Measurements from ENCODE around the gene DROSHA. TPM values are rescaled to one million over a fixed set of nuclear protein-coding genes. Genes with fewer than 3 reads are reported as not detected.
"Not testable (repeated sequence)": the region's sequence is repeated elsewhere in the genome, so short reads cannot be mapped to it uniquely, and the experiment has no call there.

Gene DROSHA
- total RNA-seq, 1 donor from 2014 or later = 46.5 TPM

DNA sequence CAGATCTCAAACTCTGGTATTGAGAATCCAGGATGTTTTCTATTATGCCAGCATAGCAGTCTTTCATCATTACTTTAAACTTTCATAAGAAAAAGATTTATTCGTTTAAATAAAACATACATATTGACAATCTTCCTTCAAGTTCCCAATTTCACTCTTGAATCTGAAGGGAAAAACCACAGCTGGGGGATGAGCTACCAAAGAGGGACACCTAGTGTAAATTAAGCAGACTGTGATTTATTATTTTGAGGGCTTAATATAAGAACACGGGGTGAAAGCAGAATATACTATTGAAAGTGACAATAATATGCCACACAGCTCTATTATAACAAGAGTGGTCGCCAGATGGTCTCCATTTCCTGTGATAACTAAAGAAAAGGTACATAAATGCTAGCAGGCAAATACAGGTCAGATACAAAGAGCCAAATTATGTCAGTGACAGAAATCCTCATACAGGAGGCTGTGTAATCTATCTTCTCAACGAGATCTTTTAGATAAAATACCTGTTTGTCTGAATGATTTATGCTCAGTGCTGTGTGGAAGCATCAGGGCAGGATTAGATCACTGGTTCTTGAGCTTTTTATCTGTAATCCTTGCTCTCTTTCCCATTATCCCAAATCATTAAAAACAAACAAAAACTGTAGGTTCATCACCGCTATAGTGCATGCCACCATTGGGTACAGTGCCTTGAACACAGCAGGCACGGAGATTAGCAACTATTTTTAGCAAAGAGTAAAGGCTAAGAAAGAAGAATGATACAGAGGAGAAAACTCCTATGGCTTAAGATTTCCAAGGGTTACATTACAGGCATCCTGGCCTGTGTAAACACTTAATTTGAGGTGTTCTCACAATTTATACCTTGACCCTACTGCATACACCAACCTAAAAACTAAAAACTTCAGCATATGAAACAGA lies 116.6 kb downstream of the DROSHA start:
- DNase-seq (ENCODE audit: low spot score) = no peak

DNA sequence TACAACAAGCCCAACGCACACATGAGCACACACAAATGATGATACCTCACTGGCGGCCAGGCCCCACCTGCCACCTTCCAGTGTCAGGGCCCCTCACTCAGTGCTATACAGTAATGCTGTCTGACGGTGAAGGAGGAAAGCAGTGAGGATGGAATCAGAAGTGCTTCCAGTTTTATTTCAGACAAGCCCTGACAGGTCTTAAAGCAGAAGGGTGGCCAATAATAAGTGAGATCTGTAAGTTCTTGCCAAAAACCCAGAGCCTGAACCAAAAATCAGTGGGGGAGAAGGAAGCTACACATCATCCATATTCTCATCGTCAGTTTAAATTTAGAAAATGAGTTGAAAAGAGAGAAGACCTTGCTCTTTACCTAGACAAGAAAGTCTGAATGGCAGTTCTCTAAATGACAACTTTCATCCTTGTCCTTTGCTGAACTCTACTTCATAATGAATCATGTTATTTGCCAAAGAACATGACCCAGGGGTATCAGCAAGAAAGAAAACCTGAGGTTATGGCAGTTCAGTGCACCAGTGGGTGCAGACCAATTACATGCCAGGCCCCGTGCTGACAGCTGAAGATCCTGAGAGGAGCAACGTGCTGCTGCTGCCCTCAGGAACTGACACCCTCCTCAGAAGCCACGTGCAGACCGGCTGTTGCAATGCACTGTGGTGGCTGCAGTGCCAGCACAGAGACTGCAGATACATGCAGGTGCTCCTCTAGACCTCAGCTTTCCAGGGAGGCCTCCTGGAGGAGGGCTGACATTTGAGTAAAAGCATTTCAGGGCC lies 118.7 kb downstream of the DROSHA start:
- no peak for DNase-seq (ENCODE audit: low spot score)

DNA sequence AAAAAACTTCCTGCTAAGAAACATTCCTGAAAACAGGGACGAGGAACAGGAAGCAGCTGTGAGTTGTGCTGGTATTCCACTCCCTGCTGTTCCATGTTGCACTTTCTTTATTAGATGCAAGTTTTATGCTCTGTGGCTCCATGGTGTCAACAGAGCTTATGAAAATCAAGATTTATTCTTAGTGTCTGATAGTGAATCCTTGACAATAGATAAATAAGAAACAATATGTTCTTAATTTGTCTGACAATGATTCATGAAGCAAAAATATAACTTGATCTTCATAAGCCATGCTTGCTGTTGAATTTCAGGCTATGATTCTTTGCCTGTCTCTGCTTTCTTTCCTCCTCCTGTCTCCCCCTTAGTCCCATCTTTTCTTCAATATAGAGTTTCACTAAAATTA lies 119.6 kb downstream of the DROSHA start:
- DNase-seq (ENCODE audit: low spot score) = no peak

DNA sequence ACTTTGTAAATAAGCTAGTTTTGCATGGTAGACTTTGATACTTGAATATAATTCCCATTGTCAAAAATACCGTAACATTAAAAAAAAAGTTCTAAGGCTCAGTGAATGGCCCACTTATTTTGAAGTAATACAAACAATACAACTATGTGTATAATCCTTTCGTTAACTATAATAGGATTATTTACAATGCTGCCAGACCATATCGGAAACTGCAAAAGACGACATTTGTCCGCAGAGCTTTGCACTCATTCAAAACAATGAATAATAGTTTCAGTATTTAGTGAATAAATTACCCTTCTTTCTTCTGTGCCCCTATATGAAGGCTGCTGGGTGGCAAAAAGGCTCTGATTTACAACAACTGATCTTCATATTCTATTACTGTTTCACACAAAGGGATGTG lies 121.8 kb downstream of the DROSHA start:
- DNase-seq (ENCODE audit: low spot score) = no peak

DNA sequence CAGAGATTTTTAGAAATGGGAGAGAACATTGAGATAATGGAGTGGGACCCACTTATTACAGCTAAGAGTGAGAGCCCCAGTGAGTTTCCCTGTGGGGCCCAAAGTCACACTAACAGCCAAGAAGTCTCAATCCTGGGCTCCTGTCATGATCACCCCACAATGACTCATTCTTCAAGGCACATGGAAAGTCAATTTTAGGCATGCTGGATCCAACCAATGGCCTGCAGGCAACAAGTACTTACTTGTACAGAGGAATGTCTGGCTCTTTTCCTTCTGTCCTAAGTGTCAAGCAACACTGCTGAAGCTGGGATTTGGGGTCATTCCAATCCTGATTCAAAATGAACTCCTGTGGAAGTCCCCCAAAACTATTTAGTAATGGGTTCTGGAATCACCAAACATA lies 123.1 kb downstream of the DROSHA start:
- no peak for DNase-seq (ENCODE audit: low spot score)

DNA sequence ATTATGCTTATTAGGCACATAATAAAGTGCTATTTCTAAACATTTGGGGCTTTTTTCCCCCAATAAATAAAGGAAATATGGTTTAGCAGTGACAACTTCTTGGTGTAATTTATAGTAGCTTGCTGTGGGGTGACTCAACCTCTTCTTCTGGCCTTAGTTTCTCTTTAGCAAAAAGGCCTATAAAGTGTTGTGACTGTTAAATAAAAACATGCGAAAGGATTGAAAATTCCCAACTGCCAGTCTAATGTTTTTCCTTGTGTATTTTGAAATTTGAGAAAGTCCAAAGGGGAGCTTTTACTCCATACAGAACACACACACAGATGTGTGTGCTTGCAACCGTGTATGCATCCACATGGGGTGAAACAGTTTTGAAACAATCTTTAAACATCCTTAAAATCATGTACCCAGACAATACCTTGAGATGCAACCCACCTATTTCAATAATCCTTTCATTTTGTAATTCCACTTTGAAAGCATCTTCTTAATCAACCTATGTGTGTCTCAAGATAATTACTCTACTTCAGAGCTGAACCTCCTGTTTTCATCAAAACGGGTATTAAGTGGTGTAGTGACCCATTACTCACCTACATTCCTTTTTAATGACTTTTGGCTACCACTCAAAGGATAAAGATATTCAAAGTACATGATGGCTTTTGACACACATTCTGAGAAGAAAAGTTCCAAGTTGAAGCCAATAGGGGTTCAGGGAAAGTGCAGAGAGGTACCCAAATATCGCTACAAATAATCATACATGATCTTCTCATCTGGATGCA lies 123.8 kb downstream of the DROSHA start:
- no peak for DNase-seq (ENCODE audit: low spot score)

DNA sequence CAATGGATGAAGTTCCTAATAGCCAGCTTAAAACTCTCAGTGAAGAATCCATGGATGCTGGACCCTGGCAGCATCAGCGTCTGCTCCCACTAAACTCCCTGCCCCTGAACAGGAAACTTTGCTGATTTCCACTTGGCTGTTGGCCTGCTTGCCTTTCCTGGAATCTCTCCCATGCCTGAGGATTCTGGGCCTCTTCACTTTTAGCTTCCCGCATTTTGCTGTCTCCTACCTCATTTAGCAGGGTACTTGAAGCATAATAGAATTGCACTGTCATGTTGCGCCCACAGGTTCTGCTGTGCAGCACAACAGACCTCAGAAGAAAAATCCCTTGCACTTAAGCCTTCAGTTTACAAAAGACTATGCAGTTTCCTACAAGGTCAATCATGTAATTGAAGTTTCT lies 127.6 kb downstream of the DROSHA start:
- no peak for DNase-seq (ENCODE audit: low spot score)

DNA sequence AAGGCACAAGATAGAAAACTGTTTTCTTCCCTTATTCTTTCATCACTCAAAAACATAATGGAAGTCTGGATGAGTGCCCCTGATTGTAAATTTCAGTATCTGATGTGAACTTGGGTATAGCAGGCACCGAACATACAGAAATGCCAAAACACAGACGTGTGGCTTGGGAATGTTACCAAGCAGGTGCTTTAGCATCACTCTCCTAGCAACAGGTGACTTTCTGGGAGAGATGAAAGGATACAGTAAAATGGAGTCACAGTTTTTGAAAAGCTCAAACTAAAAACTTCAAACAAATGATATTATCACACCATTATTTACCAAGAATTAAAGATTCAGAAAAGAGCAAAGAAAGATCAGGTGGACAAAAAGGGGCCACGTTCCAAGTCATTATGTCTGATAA lies 130.2 kb downstream of the DROSHA start:
- DNase-seq (ENCODE audit: low spot score) = no peak

DNA sequence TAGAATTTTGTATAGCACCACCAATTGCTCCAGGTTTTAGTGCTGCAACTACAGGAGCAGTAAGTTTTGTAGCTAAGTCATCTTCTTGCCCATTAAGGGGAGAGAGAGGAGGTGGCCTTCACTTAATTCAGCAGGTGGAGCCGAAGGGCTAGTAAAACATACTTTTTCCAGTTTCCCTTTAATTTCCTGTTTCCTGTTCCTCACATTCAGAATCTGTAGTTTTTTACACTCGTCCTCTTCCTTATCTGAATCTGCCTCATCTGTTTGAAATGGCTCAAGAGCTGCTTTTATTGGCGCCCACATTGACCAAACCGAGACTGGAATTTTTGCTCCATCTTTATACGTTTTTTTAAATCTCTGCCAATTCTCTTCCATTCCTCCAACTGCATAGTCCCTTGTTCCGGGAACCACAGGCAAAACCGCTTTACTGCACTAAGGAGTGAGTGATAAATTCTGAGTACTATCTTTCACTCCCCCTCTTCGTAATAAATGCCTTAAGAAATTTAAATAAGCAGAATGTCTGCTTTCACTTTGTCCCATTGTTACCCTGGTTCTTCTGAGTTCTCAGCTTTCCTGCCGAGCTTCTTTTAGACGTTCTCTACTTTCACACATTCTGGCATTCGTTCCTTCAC lies 133.9 kb downstream of the DROSHA start:
- no peak for DNase-seq (ENCODE audit: low spot score)

DNA sequence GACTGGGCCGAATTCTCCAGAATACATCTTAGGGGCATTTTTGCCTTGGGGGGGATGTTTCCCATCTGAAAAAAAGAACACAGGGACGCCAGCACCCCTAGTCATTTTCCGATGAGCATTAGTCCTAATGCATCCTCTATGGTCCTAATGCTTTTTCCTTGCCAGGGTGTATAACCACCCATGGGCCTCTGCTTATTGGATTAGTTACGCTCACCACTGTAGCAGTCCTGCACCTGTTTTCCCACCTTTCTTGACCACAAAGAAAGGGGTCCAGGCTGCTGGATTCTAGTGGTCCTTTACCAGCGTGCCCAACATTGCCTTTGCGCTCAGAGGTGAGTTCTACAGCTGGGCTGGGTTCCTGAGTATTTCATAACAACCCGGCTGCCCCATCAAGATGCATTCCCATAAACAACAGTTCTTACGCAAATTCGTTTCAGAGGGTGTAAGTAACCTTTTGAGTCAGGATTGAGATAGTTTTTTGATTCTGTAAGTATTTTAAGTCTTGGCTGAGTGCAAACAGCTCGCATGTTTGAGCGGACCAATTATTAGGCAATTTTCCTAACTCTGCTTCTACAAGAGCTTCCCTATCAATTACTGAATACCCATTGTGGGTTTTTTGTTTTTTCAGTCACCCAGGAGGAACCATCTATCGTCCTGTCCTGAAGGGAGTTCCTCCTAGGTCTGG lies 135.1 kb downstream of the DROSHA start:
- DNase-seq (ENCODE audit: low spot score) = no peak

DNA sequence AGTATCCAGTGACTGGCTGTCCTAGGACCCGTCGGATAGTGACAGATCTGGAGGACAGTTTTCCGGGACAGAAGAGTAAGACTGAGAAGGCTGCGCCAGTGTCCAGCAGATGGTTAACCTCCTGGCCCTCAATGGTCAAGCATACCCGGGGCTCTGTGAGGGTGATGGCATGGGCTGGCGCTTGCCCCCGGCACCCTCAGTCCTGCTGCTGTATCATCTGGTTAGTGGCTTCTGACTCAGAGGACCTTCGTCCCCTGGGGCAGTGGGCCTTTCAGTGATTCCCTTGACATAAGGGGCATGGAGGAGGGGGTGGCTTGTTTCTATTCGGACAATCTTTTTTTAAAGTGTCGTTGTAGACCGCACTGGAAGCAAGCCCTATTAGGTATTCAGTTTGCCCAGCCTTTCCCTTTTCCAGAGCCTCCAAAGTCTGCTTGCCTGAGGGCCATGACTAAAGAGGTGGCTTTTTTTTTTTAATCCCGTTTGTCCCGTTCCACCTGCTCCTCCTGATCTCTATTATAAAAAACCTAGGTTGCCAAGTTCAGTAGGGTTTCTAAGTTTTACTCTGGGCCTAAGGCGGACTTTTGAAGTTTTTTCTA lies 136.3 kb downstream of the DROSHA start:
- DNase-seq (ENCODE audit: low spot score) = not testable (repeated sequence)

DNA sequence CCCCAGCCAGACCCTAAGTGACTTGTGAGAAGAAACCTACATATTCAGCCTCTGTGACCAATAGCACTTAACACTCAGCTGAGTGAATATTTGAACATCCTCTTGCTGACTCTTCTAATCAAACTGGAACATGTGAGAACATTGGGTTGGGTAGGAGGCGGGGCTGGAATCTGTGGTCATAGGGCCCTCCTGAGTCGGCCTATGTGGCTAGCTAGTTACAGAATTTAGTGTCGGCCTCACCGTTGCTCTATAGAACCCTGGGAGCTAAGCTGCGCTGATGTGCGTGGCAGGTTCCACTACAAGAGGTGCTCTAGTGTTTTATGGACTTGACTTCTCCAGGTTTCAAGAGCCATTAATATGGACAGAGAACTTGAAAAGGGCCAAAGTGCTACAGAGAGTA lies 138.8 kb downstream of the DROSHA start:
- DNase-seq (ENCODE audit: low spot score) = no peak

DNA sequence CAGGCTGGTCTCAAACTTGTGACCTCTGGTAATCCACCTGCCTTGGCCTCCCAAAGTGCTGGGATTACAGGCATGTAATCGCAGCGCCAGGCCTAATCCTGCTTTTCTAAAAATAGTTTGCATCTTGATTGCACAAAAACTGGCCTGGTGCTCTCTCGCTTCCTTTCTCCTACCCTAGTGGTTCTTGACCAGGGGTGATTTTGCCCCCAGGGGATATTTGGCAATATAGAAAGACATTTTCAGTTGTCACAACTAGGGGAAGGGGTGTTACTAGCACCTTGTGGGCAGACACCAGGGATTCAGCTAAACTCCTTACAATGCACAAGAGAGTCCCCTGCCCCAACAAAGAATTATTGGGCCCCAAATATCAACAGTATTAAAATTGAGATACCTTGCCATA lies 139.8 kb downstream of the DROSHA start:
- no peak for DNase-seq (ENCODE audit: low spot score)

DNA sequence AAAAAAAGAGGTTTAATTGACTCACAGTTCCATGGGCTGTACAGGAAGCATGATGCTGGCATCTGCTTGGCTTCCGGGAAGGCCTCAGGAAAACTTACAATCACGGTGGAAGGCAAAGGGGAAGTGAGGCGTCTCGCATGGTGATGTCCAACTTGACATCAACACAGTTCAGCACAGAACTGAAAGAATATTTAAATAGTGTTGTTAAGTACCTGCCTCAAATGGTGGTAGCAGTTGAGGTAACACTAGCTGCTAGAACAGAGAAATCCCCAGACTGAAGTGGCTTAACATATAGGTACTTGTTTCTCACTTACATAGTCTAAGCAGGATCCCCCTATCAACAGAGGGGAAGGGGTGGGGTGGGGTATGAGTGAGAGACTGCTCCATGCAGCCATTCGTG lies 141.6 kb downstream of the DROSHA start:
- no peak for DNase-seq (ENCODE audit: low spot score)

DNA sequence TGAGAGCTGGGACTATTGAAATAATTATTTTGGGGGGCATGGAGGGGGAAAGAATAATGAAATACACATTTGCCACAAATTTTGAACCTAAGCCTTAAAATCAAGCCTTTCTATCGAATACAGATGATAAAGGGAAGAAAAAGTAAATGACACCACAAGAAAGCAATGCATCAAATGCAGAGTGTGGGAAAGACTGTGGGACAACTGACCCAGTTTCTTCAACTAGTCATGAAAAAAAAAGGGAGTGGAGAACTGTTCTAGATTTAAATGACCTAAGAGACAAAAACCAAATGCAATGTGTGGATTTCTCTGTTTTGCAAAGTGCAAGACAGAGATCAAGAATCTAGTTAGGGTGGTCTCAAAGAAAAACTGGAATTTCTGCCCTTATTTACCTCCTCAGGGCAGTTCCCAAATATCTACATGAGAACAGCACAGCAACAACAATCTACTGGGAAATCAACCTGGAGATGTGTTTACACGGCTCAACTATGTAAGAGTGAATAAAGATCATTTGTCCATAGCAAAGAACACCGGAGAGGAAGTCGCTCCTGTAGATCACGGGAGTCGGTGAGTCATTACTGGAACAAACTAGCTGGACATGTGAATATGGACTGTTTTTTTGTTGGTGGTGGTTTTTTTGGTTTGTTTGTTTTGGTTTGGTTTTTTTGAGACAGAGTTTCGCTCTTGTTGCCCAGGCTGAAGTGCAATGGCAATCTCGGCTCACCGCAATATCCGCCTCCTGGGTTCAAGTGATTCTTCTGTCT lies 145.9 kb downstream of the DROSHA start:
- no peak for DNase-seq (ENCODE audit: low spot score)

DNA sequence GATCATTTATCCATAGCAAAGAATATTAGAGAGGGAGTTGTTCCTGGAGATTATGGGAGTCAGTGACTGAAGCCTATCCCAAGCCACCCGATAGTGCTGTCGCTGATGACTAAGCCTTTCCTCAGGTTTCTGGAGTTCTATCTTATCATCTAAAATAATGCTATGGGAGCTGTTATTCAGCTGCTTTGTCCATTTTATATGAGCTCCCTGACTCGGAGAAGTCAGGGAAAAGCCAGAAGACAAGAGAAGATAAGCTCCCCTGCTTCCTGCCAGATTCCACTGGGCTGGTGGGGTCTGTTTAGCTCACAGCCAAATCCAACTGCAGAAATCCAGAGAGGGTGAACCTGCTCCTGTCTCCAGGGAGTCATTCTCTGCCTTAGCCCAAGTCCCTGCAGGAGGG lies 148.2 kb downstream of the DROSHA start:
- no peak for DNase-seq (ENCODE audit: low spot score)

DNA sequence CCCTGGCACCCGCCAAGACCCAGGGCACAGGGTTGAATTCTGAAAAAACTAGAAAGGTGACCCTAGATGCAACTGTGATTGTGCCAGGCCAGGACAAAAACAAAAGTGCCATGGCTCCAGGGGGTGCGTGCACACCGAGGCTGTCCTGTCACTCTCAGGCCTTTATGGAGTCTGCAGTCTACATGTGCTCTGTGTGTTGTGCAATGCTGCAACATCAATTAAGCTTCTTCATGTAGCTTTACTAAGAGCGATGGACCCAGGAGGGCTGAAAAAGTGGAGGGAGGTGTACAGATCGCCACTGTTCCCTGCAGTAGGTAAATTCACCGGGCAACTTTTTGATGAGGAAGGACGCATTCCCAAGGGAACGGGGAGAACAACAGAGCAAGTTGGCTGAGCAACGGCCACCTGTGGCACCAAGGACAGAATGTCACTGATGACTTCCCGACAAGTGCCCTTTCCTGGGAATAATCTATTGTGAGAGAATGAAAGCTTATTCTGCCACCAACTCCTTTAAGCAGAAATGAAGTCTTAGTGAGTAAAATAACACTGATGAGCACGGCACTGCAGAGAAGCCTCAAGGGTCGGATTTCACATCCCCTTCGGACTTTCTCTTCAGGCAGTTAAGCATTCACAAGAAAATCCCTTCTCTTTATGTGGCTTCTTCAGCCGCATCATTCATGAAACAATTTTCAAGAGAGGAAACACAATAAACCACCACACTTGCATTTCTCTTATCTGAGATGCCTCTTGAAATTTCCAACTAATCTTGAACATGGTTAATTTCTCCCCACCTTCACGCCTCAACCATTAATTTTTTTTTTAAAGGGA lies 149.6 kb downstream of the DROSHA start:
- no peak for DNase-seq (ENCODE audit: low spot score)

DNA sequence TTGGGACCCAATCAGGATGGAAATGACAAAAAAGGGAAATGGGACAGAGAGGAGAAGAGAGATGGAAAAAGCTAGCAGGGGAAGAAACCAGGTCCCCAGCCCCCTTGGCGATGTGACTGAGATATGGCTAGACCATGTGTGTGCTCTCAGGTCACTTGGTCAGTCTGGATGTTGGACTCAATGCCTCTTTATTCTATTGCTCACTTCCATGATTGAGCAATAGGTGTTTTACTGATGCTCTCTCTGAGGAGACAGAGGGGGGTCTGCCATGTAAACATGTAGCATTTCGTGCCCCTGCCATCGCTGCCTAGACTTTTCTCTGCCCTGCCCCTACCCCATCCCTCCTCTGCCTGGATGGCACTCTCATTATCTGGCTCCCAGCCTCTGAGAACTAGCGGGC lies 150.6 kb downstream of the DROSHA start:
- DNase-seq (ENCODE audit: low spot score) = no peak

DNA sequence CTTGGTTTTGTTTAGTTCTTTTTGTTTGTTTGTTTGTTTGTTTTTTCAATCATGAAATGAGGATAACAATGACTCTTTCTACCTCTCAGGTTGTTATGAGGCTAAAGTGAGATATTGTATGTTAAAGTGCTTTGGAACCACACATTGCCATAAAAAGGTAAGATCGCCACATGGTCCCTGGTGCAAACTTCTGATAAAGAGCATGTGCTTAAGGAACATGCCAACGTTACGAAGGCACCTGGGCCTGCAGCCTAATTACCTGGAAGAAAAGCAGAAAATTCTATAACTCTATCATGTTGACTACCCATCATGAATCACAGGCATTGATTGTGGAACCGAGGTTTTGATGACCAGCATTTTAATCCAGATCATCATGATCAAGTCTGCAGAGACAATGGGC lies 151.8 kb downstream of the DROSHA start:
- no peak for DNase-seq (ENCODE audit: low spot score)
